ENCODE measurements around the gene FBXL7.

FBXL7 gene

DNA sequence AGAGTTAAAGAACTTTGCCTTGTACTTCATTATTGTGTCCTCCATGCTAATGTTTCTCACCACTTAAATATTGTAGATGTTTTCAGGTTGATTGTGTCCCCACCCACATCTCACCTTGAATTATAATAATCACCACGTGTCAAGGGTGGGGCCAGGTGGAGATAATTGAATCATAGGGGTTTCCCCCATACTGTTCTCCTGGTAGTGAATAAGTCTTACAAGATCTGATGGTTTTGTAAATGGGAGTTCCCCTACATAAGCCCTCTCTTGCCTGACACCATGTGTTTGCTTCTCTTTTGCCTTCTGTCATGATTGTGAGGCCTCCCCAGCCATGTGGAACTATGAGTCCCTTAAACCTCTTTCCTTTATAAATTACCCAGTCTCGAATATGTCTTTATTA lies 248.3 kb downstream of the FBXL7 start:
- H3K27me3 Mint-ChIP-seq: no peaks in the 10 kb centered on the region
- H3K9me3 Mint-ChIP-seq: peaks cover 9% of the 10 kb centered on the region
- no peaks in the 10 kb centered on the region for H3K4me1 Mint-ChIP-seq
- no peak overlapping the region for H3K4me3 Mint-ChIP-seq
- no peak for DNase-seq
- no peak for ATAC-seq
- no peaks in the 10 kb centered on the region for H3K36me3 Mint-ChIP-seq (ENCODE audit: low read depth)
- H3K27ac Mint-ChIP-seq: no peak overlapping the region

DNA sequence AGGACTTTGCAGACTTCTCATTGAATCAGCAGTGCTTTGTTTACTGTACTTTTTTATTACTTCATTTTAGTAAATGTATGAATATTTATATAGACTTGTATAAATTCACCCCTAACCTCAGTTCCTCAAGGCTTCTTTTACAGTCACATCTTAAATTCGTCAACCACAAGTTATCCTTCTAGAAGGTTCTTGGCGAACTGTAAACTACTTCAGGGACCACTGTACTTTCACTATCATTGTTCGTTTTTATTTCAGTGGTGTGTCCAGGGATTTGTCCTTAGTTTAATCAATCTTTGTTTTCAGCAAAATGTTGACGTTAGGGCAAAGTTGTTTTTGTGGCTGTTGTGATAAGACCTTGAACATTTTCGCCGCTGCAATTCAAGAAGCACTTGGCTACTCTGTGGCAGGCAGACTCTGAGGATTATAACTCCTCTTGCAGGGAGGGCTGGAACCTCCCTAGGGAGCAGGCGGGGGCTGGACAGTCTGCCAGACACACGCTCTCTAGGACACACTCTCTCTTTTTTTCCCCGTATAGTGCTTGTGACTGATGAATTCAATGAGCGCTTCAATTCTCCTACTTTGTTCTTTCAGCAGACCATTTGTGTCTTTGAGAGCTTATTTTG lies 252.8 kb downstream of the FBXL7 start:
- no peak for DNase-seq
- Mint-ChIP-seq H3K27me3 (no peaks in the 10 kb centered on the region), H3K9me3 (no peaks in the 10 kb centered on the region), H3K4me1 (no peaks in the 10 kb centered on the region), H3K4me3 (no peak overlapping the region), H3K27ac (no peak overlapping the region), H3K36me3 (ENCODE audit: low read depth) (no peaks in the 10 kb centered on the region)
- no peak for ATAC-seq

DNA sequence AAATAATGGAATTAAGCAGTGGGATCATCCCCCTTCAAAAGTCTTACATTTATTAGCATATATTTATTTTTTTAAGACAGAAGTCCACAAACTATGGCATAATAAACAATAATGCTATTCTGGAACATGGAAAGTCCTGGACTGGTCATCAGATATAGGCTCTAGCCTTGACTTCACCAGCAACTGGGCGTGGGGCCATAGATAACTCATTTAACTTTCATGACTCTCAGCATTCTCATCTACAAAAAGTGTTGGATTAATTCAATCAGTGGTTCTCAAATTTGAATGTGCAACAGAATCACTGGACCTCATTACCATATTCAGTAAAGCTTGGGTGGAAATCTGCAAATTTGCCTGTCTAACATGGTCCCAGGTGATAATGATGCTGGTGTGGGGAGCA lies 253.8 kb downstream of the FBXL7 start:
- no peaks in the 10 kb centered on the region for H3K27me3 Mint-ChIP-seq
- no peak for DNase-seq
- H3K36me3 Mint-ChIP-seq (ENCODE audit: low read depth): no peaks in the 10 kb centered on the region
- ATAC-seq: no peak
- no peak overlapping the region for H3K4me3 Mint-ChIP-seq
- H3K27ac Mint-ChIP-seq: no peak overlapping the region
- no peaks in the 10 kb centered on the region for H3K4me1 Mint-ChIP-seq
- no peaks in the 10 kb centered on the region for H3K9me3 Mint-ChIP-seq

DNA sequence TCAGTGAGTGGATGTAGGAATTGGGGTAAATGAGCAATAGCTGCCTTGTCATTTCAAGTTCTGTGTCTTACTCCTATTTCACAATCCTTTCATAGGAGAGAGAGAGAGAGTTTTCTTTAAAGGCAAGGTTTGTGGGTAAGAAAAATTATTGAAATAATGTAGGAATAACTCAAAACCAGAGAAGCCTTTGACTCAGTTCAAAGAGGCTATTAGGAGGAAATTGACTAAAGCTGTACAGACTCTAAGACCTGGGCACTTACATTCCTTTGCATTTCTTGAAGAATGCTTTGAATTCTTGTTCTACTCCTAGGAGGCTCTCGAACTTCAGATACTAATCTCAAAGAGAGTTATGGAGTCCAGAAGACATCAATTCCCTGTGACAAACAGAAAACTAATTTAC lies 257.1 kb downstream of the FBXL7 start:
- DNase-seq: no peak
- ATAC-seq: no peak
- no peaks in the 10 kb centered on the region for H3K9me3 Mint-ChIP-seq
- H3K4me3 Mint-ChIP-seq: no peak overlapping the region
- H3K27ac Mint-ChIP-seq: no peak overlapping the region
- no peaks in the 10 kb centered on the region for H3K27me3 Mint-ChIP-seq
- no peaks in the 10 kb centered on the region for H3K36me3 Mint-ChIP-seq (ENCODE audit: low read depth)
- H3K4me1 Mint-ChIP-seq: no peaks in the 10 kb centered on the region

DNA sequence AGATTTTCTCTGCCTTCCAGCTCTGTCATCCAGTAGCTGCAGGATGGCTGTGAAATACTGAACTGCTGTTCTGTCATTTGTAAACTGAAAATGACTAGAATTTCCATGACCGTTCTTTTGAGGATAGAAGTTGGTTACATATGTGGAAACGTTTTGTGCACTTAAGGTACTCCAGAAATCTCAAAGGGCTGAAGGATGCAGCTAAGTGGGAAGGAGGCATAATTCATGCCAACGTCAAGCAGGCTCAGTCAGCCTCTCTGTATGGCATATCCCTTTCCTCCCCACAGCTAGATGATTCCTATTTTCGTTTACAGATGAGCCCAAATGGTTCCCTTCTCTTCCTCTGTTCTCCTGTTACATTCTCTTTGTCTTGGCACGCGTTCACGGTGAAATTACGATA lies 257.6 kb downstream of the FBXL7 start:
- H3K36me3 Mint-ChIP-seq (ENCODE audit: low read depth): no peaks in the 10 kb centered on the region
- no peak overlapping the region for H3K4me3 Mint-ChIP-seq
- DNase-seq (no peak), ATAC-seq (no peak)
- H3K9me3 Mint-ChIP-seq: no peaks in the 10 kb centered on the region
- no peaks in the 10 kb centered on the region for H3K4me1 Mint-ChIP-seq
- H3K27ac Mint-ChIP-seq: no peak overlapping the region
- no peaks in the 10 kb centered on the region for H3K27me3 Mint-ChIP-seq

DNA sequence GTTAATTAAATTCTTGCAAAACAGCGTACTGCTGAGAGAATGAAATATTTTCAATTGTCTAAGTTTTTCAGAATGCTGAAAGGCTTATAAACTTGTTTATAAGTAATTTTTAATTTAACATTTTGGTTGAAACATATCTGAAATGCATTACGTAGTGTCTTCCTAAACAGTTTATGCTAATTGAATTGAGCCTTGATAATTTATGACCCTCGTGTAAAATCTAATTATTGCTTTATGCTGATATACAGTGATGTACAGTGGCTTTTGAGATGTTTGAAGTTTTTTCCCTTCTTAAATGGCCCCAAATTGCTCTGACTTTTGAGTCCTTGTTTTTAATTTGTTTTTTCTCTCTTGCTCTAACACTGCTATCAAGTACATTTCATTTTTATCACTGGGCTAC lies 262.7 kb downstream of the FBXL7 start:
- Mint-ChIP-seq H3K4me1 (no peaks in the 10 kb centered on the region), H3K36me3 (ENCODE audit: low read depth) (no peaks in the 10 kb centered on the region), H3K27me3 (no peaks in the 10 kb centered on the region), H3K9me3 (no peaks in the 10 kb centered on the region), H3K27ac (no peak overlapping the region), H3K4me3 (no peak overlapping the region)
- ATAC-seq (no peak), DNase-seq (no peak)

DNA sequence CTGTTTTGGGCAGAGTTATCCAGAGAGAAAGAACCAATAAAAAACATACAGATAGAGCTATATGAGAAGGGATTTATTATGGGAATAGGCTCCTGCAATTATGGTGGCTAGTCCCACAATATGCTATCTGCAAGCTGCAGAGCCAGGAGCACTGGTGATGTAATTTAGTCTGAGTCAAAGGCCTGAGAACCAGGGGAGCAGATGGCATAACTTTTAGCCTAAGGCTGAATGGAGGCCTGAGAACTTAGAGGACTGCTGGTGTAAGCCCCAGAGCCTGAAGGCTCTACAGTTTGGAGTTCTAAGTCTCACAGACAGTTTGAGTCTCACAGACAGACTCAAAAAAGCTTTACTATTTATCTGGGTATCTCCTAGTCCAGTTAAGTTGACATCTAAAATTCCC lies 263.8 kb downstream of the FBXL7 start:
- Mint-ChIP-seq H3K9me3 (no peaks in the 10 kb centered on the region), H3K27ac (no peak overlapping the region), H3K36me3 (ENCODE audit: low read depth) (no peaks in the 10 kb centered on the region), H3K27me3 (no peaks in the 10 kb centered on the region), H3K4me3 (no peak overlapping the region), H3K4me1 (no peaks in the 10 kb centered on the region)
- no peak for ATAC-seq
- DNase-seq: no peak

DNA sequence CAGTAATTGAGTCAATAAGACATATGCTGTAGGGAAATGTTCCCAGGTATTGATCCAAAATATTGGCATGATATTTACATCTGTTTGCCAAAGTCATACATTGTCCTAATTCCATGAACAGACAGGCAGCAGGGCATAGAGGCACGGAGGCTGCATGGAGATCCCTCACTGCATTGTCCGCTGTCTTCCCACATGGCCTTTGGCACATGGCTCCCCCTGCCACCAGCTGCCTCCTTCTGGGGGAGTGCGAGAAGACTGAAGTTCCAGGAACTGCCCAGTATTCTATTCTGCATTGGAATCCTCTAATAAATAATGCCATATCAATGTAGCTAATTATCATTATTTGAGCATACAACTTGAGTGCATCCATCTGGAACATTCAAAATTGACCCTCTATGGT lies 269.0 kb downstream of the FBXL7 start:
- Mint-ChIP-seq H3K27ac (no peak overlapping the region), H3K36me3 (ENCODE audit: low read depth) (no peaks in the 10 kb centered on the region), H3K9me3 (no peaks in the 10 kb centered on the region), H3K4me1 (no peaks in the 10 kb centered on the region), H3K4me3 (no peak overlapping the region), H3K27me3 (no peaks in the 10 kb centered on the region)
- DNase-seq (no peak), ATAC-seq (no peak)

DNA sequence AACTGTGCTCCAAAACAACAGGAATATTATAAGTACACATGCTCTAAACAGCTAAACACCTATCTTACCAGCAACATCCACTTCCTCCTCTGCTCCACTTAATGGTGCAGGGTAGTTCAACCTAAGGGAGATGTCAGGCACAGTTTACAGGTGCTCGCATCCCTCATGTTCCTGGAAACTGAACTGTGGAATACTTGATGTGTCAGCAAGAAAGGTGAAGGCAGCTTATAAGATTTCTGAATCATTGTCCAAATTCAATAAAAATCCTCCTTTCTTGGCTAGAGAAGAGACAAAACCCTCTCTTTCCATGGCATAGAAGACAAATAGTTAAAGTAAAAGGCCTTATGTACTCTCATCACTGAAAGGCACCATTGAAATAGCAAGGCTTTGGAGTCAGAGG lies 272.2 kb downstream of the FBXL7 start:
- H3K4me1 Mint-ChIP-seq: no peaks in the 10 kb centered on the region
- ATAC-seq (no peak), DNase-seq (no peak)
- H3K9me3 Mint-ChIP-seq: no peaks in the 10 kb centered on the region
- H3K36me3 Mint-ChIP-seq (ENCODE audit: low read depth): no peaks in the 10 kb centered on the region
- H3K27me3 Mint-ChIP-seq: no peaks in the 10 kb centered on the region
- no peak overlapping the region for H3K27ac Mint-ChIP-seq
- H3K4me3 Mint-ChIP-seq: no peak overlapping the region

DNA sequence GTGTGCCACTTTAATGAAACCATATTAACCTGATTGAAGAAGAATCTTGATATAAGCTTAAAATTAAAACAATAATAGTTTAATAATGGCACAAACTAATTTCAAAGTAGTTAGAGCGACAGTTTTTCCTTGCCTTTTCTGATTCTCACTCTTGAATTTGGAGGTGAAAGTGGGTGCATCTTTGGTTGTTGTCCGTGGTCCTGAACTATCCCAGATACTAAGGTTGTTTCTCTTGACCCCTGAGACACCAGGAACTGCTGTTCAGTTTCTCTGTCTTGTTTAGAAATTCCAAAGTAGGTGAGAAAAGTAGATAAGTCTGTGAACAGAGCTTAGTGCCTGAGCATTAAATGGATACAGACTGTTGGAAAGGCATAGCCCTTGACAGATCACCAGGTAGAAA lies 274.7 kb downstream of the FBXL7 start:
- DNase-seq: no peak
- H3K4me1 Mint-ChIP-seq: no peaks in the 10 kb centered on the region

DNA sequence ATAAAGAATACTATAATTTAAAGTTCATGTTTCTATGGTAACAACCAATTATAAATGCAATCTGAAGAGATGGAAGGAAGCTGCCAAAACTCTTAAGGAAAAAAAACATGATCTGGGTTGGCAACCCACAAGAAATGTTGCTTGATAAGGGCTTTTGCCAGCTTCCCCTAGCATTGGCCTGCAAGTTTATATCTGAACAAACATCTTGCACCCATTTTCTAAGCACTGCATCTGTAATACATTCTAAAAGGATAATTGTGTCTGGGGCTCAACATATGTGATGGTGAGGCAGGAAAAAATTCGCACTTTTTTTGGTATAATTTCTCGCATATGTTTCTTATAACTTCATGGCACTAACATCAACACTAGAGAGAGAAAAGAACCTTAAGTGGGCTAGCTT lies 276.4 kb downstream of the FBXL7 start:
- Mint-ChIP-seq H3K27ac (no peak overlapping the region), H3K4me3 (no peak overlapping the region), H3K9me3 (peaks cover 6% of the 10 kb centered on the region), H3K4me1 (no peaks in the 10 kb centered on the region), H3K36me3 (ENCODE audit: low read depth) (no peaks in the 10 kb centered on the region), H3K27me3 (no peaks in the 10 kb centered on the region)
- no peak for ATAC-seq
- no peak for DNase-seq

More for the DNA sequence above, 274.7 kb downstream of the FBXL7 start:
- Mint-ChIP-seq H3K27ac (no peak overlapping the region), H3K36me3 (ENCODE audit: low read depth) (no peaks in the 10 kb centered on the region), H3K9me3 (peaks cover 6% of the 10 kb centered on the region), H3K27me3 (no peaks in the 10 kb centered on the region), H3K4me3 (no peak overlapping the region)
- no peak for ATAC-seq

DNA sequence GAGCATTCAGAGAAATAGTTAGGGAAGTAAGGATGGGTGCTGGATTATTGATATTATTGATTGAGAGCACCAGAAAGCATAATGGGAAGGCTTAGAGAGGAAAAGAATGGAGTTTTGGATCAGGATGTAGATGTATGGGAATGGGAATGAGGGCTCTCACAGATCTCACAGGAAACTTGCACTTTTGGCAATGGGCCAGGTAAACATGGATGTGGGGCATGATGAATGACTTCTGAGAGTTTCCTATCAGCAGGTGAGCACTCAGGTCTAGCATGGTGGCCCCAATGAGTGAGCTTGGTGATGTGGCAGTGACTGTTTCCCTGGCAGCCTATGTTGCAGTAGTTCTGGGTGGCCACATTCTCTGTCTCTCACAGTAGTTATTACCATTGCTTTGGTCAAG lies 283.8 kb downstream of the FBXL7 start:
- Mint-ChIP-seq H3K4me3 (no peak overlapping the region), H3K4me1 (no peaks in the 10 kb centered on the region), H3K9me3 (no peaks in the 10 kb centered on the region), H3K36me3 (ENCODE audit: low read depth) (no peaks in the 10 kb centered on the region), H3K27ac (no peak overlapping the region), H3K27me3 (no peaks in the 10 kb centered on the region)
- ATAC-seq: no peak
- no peak for DNase-seq

DNA sequence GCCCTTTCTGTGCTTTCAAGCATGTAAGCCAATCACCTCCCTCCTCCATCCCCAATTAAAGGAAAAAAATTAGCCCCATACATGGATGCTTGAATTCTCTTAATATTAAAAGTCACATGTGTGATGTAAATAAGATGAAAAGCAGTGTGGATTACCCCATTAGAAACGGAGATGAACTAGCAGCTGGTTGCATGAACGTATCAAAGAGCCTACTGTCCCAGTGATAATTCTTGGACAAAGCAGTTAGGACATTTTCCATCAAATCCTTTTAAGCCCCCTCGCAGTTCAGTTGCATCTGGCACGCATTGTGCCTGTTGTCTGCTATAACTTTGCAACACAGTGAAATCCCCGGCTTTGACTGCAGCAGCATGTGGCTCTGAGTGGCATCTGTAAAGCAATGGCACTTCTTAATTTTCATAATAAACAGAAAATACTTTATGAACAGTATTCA lies 285.6 kb downstream of the FBXL7 start:
- H3K9me3 Mint-ChIP-seq: no peaks in the 10 kb centered on the region
- ATAC-seq (no peak), DNase-seq (no peak)
- H3K4me3 Mint-ChIP-seq: no peak overlapping the region
- no peaks in the 10 kb centered on the region for H3K4me1 Mint-ChIP-seq
- no peak overlapping the region for H3K27ac Mint-ChIP-seq
- H3K27me3 Mint-ChIP-seq: no peaks in the 10 kb centered on the region
- no peaks in the 10 kb centered on the region for H3K36me3 Mint-ChIP-seq (ENCODE audit: low read depth)

DNA sequence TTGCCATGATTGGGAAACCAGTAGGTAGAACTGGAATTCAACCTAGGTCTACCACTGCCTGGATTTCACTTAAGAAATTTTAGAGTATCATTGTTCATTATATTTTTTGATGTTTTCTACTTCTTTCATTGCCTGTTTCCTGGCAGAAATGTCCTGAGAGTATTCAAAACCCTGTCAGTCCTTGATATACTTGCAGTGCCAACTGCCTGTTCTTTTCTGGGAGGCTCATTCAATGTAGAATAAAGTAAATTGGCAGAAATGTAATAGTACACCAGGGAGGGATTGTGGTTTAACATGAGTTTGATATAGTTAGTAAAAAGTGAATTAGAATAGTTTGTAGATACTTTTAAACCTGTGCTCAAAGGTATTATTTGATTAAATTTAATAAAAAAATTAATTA lies 286.3 kb downstream of the FBXL7 start:
- H3K36me3 Mint-ChIP-seq (ENCODE audit: low read depth): no peaks in the 10 kb centered on the region
- no peak overlapping the region for H3K27ac Mint-ChIP-seq
- ATAC-seq (no peak), DNase-seq (no peak)
- no peaks in the 10 kb centered on the region for H3K27me3 Mint-ChIP-seq
- no peaks in the 10 kb centered on the region for H3K9me3 Mint-ChIP-seq
- no peak overlapping the region for H3K4me3 Mint-ChIP-seq
- H3K4me1 Mint-ChIP-seq: no peaks in the 10 kb centered on the region

DNA sequence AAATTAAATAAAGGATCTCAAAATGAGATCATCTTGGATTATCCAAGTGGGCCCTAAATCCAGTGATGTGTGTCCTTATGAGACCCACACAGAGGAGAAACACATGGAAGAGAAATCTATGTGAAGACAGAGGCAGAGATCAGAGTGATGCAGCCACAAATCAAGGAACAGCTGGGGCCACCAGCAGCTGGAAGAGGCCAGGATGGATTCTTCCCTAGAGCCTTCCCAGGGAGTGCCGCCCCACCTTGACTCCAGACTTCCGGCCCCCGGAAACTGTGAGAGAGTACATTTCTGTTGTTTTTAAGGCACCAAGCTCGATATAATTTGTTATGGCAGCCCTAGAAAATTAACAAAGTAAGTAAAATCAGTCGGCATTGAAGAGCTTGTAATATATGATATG lies 286.9 kb downstream of the FBXL7 start:
- Mint-ChIP-seq H3K4me1 (no peaks in the 10 kb centered on the region), H3K9me3 (no peaks in the 10 kb centered on the region), H3K4me3 (no peak overlapping the region), H3K27me3 (no peaks in the 10 kb centered on the region), H3K27ac (no peak overlapping the region), H3K36me3 (ENCODE audit: low read depth) (no peaks in the 10 kb centered on the region)
- DNase-seq (no peak), ATAC-seq (no peak)

DNA sequence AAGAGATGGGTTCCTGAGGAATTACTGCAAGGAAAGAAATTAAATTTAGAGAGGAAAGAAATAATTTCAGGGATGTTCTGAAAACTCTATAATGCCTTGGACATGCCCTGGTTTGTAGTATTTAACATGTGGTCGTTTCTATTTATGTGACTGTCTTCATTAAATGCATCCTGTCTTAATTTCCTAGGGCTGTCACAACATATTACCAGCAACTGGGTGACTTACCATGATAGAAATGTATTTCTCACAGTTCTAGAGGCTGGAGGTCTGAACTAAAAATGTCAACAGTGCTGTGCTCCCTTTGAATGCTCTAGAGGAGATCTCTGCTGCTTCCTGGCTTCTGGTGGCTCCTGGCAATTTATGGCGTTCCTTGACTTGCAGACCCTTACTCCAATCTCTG lies 287.7 kb downstream of the FBXL7 start:
- H3K4me1 Mint-ChIP-seq: no peaks in the 10 kb centered on the region
- no peaks in the 10 kb centered on the region for H3K36me3 Mint-ChIP-seq (ENCODE audit: low read depth)
- no peak for DNase-seq
- no peak overlapping the region for H3K4me3 Mint-ChIP-seq
- H3K27me3 Mint-ChIP-seq: no peaks in the 10 kb centered on the region
- no peak for ATAC-seq
- H3K9me3 Mint-ChIP-seq: no peaks in the 10 kb centered on the region
- no peak overlapping the region for H3K27ac Mint-ChIP-seq
